GM19025 (cell line): ENCODE results near the gene NRARP.

Source experiments
- ATAC-seq: cut with Tn5 transposase; IDR thresholded peaks from one replicate; pipeline ENCODE4 v1.9.1; 2021; ENCODE audit warnings: mild to moderate bottlenecking, low read depth, moderate library complexity; ENCODE audit not compliant: unreplicated experiment

Gene NRARP

DNA sequence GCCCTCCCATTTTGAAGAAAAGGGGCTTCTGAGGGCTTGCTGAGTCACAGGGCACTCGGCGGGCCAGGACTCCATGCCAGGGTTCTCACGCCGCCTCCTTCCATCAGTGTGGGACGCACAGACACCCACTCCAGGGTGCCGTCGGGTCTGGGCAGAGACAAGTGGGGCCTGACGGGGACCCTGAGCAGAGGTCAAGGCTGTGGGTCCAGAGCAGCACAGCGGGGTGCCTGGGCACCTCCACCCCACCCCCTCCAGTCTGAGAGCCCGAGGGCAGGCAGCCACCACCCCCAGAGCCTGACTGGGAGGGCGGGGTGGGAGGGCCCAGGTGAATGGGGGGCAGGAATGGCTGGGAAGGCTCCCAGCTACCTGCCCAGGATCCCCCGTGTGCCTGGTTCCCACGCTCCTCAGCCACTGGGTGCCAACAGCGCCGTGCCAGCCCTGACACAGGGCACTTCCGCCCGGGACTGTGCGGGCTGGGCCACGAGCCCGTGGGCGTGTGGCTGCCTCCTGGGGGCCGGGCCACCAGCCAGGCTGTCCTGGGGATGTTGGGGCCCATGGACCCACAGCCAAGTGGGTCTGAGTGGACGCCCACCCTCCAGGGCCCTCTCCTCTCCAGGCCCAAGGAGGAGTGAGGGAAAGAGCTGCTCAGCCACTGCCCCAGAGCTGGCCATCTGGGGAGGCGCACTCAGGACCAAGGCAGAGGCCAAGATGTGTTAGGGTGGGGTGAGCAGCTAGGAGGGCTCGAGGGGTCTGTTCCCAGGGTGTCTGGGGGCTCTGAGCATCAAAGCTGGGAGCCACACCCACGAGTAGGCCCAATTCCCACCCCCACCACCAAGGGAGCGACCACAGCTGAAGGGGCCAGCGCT, 10.1 kb upstream of the NRARP start:
- ATAC-seq = no peak

DNA sequence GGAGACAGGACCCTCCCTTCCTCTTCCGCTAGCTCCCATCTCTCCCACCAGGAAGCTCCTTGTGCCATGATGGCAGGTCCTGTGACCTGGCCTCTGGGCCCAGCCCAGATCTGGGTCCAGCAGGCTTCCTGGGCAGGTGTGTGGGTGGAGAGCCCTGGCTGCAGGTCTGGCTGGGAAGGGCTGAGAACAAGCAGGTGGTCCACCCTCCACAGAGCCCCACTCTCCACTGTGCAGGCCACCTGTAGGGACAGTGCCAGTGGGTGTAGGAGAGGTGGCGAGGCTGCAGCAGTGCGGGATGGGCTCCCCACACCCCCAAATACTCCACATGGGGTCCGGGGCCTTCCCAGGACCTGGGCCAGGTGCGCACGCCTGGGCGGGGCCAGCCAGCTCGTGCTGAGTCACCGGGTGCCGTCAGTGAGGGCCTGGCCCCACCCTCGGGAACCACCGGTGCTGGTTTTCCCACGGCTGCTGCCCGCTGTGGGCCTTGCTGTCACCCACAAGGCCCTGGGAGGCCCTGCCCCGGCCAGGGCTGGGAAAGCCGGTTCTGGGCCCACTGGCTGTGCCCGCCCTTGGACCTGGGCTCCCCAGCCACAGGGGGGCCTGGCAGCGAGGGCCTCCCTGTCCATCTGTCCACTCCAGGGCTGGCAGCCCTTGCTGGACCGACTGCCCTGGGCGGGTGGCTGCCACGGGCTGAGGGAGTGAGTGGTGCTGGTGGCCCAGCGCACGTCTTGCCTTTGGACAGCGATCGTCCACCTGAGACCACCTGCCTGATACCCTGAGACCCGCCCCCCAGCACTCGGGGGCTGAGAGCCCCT, 9.3 kb upstream of the NRARP start:
- ATAC-seq = no peak

DNA sequence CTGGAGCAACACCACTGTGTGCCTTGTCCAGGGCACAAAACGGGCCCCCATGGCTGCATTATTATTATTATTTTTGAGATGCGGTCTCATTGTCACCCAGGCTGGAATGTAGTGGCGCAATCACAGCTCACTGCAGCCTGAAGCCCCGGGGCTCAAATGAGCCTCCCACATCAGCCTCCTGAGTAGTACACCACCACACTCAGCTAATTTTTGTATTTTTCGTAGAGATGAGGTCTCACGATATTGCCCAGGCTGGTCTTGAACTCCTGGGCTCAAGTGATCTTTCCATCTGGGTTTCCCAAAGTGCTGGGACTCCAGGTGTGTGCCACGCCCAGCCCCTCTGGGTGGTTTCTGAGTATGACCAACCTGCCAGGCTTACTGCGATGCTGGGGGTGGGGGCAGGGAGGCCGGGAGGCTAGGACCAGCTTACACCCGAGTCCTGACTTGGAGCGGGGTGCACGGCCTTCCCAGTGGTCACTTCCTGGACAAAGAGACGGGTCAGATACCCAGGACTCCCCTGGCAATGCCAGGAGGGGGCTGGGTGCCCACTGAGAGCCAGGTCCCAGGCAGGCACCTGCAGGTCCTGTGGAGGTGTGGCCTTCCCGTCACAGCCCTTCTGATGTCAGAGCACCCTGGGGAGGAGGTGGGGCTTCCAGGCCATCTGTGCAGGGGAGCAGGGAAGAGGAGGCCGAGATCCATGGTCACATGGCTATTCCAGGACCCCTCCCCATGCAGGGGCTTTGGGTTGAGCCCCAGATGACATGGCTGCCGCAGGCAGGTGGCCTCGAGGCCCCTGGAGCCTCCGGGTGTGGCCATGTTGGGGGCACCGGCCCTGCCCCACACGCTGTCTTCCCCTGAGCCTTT, 8.3 kb upstream of the NRARP start:
- ATAC-seq = no peak

DNA sequence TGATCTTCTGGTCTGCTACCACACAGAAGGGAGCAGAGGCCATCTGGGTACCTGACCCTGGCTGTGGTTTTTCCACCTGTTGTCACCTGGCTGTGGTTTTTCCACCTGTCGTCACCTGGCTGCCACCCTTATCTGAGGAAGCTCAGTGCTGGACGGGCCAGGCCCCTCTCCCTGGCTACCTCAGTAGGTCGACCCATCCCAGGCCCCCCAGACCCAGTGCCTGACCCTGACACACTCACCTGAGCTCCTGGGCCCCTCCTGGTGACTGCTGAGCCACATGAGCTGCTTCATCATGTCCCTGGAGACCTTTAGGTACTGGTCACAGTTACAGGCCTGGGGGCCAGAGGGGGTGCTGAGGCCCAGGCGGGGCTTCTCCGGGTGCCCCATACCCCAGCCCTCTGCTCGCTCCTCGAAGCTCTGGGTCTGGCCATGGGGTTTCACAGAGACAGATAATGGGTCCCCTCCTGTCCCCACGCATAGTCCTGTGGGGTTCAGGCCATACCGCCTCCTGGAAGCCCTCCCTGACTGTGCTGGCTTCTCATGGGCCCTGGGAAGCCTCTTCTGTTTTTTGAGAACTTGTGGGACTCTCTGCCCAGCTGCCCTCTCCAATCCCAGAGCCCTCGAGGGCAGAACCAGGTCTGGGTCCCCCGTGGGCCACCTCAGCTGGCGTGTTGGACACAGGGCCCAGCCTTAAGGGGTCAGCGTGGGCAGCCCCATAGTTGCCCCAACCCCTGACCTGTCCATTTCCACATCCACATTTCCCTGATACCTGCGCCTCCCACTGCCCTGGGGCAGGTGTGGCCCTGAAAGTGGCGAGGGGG, 7.5 kb upstream of the NRARP start:
- ATAC-seq = no peak

DNA sequence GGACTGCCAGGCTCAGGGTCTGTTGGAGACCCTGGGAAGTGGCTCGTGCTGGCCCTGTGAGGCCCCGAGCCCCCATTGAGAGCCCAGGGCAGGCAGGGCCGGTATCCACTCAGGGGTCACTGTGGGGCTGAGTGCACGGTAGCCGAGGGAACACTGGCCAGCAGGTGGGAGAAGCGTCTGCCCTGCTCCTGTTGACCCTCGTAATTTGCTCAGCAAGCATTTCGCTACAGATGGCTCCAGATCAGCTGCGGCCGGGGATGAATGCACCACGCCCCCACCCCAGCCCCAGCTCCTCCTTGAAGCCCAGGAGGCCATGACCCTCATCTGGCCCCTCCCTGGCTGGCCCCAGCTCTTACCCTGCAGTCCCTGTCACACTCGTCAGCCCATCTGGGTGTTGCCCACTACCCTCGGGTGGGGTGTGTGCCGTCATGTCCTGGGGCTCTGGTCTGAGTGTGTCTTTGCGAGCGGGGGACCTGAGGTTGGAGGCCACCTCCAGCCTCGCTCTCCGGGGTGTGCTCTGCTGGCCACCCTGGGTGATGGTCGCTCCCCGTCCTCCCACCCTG, 6.1 kb upstream of the NRARP start:
- ATAC-seq = no peak

DNA sequence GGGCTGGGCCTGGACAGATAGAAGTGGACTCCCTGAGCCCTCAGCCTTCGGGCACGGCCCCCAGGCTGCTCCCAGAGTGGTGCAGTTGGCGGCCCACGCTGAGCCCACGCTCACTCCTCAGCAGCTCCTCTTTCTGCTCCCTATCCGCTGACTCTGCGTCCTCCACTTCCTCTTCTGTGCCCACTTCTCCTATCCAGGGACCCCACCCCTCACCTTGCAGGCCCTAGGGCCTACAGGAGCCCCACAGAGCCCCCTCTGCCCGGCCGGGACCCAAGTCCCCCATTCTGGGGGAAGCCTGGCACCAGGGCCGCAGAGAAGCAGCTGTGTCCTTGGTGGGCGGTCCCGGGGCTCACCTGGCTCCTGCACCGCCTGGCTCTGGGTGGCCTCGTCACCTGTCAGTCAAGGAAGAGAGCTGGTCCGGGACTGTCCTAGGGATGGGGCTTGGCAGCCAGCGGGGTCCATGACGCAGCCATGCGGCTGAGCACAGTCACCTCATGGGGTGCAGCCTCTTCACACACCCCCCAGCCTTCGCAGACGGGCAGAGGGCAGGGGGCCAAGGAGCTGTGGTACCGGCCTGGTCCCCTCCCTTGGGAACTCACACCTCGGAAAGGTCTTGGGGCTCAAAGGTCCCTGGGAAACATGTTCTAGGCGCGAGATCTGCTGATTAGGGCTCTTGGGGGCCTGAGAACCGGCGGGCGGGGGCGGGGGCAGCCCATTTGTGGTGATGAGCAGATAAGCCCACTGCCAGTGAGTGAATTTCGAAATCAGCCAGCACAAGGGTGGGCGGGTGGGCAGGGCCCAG, 5.4 kb upstream of the NRARP start:
- ATAC-seq = no peak

DNA sequence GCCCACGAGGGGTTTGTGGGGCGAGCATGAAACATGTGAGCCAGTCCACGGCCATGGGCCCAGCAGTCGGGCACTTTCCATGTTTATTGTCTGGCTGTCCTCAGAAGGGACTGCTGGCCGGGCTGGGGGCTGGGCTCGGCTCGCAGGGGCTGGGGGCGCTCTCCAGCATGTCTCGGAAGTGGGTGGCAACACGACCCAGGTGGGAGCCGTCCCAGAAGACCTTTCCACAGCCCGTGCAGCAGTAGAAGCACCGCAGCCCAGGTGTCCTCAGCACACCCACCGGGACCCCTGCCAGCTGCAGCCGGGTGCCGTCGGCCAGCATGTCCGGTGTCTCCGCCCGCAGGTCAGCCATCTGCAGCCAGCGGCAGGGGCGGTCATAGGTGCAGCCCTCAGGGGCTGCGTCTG, 4.8 kb upstream of the NRARP start:
- ATAC-seq = no peak

DNA sequence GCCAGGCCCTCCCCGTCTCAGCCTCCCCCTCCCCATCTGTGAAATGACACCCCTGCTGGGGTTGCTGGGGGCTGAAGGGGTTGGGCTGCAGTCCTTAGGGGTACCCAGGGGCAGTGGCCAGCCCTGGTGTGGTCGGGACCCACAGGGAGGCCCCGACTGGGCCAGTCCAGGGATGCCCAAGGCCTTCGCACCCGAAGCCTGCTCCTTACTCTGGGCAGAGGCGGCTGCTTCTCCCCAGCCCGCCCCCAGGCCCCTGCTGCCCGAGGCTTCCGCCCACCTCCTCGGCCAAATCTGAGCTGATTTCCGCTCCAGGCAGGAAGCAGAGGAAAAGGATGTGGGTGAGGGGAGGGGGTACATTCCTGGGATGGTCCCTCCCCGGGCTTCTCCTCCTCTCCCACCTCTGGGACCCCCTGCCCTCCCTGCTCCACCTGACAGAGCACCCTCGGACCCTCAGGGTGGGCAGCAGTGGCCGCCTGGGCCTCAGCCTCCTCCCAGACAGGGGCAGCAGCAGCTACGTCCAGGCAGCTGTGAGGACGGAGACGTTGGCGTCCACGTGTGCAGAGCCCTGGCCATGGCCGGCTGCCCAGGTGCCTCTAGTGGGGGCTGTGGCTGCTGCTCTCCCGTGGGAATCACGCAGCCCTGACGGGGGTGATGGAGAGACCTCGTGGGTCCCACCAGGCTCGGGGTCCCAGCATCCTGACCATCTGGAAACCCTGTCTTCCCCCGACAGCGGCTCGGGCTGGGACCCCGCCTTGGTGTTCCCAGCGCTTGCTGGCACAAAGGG, 4.2 kb upstream of the NRARP start:
- ATAC-seq = no peak

DNA sequence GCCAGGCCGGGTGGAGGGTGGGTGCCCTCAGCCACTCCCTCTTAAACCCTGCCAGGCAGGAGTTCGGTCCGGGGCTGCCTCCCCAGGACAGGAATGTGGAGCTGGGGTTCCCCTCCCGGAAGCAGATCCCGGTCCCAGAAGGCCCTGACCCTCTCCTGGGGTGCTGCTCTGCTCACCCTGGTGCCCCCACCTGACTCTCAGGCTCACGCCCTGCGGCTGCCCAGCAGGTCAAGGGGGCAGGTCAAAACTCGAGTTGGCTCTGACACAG, 3.7 kb upstream of the NRARP start:
- no peak for ATAC-seq

DNA sequence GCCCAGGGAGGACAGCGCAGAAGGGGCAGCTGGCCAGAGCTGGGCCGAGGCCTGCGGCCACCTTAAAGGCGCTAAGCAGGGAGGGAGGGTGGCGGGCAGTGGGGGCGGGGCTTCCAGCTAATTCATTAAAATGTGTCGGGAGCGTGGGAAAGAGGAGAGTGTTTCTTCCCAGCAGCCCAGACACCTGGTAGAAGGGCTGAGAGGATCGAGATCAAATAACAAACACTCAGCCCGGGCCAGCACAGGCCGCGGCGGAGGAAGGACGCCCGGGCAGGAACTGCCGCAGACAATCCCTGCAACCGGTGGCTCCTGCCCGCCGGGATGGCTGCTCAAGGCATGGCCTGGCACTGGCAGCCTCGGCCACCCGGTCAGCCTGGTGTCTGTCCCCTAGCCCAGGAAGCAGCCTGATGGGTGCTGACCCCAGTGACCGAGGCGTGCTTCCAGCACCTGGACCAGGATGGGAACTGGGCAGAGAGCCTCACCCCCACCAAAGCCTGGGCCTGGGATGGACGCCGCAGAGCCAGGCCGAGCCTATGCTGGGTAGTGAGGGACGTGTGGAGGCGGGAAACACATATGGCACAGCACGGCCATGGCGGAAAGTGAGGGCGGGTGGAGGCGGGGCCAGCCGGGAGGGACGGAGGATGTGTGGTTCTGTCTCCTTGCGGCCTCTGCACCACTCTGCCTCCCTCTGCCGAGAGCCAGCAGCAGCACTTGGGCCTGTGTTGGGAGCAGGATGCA, 3.2 kb upstream of the NRARP start:
- no peak for ATAC-seq

DNA sequence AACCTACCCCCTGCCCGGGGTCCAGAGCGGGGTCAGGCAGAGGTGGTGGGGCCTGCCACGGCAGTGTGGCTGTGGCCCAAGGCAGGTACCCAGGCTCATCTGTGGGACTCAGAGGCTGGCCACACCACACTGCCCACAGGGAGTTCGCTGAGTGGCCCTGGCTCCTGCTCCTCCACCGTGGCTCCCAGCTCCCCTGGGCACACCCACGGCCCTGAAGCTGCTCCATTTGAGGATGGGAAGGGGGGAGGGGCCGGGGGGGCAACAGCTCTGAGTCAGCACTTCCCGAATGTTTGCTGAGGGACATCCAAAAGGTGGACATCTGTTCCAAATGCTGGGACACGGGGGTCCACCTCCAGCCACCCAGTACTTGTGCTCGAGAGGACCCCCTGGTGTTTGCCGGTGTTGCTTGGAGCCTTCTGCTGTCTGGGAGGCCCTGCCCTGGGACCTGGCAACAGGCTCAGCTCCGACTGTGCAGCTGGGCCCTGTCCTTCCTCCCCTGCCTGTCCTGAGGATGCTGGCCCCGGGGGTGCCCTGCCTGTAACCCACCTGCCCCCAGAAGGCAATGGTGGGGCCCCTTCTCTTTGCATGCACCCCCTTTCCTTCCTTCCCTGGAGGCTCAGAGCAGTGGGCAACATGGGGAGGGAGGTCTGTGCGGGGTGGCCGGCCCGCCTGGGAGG, 2.5 kb upstream of the NRARP start:
- ATAC-seq = no peak

DNA sequence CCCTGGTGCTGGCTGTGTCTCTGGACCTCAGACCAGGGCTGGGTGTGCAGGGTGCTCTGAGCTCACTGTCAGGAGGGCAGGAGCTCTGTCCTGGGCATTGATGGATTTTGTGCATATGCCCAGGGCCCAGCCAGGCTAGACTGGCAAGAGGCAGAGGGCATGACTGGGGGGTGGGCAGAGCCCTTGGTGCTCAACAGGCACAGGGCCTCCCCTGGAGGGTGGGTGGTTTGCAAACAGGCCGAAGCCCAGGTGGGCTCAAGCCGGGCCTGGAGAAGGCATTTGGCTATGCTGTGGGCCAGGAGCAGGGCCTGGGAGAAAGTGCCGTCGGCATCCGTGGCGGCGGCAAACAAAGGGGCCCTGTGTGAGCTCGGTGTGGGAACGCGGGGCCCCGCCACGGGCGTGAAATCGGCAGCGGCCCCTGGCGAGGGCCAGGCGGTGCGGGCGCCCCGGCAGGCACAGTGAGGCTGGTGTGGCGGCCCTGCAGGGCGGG, 1.9 kb upstream of the NRARP start:
- ATAC-seq = no peak

DNA sequence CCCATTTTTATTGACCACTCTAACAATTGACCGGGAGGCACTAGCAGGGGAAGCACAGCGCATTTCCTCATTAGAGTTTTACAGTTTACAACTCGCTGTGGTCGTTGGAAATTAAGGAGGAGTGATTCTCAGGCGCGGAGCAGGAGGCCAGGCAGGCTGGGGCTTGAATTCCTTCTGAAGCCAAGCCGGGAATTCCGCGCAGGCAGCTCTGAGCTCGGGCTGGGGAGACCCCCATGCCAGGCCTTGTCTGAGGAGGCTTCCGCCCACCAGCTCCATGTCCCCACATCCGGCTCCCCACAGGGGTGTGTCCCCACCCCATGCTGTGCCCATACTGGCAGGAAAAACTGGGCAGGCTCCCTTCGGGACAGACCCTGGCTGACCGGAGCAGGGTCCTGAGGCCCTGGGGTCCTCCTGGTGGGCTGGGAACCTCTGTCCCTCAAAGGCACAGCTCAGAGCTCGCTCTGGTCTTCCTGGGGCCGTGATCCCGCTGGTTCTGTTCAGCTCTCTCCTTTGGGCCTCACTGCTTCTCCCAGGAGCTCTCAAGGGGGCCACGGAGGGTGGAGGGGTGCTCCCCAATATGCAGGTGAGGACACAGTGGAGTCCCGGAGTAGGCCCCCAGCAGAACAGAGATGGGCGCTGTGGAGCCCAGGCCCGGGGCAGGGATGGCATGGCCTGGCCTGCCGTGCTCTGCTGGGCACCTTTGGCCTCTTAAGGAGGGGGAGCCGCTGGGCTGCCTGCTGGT, 1.3 kb upstream of the NRARP start:
- ATAC-seq = no peak

DNA sequence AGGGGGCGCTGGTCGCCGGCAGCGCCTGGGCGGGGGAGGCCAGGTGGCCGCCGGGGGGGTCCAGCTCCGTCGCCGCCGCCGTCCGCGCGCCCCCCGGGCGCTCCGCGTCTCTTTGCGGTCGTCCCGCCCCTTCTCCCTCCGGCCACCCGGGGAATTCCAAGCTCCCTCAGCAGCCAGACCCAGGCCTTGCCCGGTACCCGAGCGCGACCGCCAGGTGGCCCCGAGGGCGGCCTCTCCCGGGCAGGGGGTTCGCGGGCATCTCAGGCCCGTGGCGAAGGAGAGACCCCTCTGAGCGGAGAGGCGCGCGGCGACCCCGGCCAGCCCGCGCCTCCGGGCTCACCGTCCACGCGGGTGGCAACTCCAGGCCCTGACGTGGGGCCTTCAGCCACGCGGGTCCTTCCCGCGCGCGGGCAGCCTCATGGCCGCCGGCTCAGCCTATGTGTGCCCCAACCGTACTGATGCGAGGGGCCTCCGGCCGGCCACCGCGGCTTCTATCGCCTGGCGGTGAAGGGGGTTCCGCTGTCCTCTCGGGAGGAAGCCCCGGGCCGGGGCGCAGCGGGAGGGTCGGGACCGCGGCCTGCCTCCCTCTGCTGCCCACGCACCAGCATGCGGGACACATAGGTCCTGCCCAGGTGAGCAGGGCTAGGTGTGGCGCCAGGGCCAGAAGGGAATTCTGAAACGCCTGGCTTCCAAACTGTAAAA, 529 bp upstream of the NRARP start:
- peak; percentile 35 for ATAC-seq

DNA sequence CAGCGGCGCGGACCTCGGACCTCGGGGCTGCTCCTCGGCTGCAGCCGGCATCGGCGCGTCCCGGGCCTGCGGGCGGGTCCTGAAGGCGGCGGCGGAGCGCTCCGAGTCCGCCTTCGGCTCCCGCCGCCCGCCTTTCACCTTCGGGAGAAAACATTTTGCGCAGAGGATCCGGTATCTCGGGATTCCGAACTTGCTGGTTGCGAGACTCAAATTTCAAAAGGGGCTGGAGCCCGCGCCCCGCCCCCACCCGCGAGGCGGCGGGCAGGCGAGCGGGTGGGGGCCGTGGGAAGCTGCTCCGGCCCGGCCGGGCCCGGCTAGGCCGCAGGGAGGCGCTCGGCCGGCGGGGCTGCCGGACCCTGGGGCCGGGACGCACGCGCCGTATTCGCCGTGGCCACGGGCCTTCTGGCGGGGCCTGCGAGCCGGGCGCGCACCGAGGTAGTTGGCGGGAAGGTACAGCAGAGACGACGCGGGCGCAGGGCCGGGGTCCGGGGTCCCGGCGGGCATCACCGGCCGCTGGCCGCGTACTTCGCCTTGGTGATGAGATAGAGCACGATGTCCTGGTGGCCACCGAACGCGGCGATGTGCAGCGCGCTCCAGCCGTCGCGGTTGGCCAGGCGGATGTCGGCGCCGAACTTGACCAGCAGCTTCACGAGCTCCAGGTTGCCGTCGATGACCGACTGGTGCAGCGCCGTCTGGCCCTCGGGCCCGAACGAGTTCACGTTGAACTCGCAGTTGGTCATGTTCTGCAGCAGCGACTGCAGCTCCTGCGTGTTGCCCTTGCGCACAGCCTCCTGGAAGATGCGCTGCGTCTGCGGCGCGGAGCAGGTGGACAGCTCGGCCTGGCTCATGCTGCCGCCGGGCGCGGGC, 757 bp downstream of the NRARP start:
- ATAC-seq = peak; percentile 4
